ENCODE results near the gene PAM.
"Not testable (repeated sequence)": the region's sequence is repeated elsewhere in the genome, so short reads cannot be mapped to it uniquely, and the experiment has no call there.

The PAM gene

DNA sequence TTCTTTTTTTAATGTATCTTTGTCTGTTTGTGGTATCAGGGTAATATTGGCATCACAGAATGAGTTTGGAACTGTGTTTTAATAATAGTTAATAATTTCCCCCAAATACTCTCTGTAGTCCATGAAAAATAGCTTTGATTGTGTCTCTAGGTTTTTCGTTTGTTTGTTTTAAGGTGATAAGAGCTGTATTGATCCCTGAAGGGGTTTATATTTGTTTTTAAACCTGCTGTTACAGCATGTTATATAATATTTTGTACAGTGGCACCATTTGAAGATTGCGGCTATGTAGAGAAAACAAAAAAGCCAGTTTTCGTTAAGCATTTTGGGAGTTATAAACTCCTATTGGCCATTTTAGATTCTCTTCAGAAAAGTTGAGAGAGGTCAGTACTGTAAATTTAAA, 15.7 kb downstream of the PAM start:
- ATAC-seq (ENCODE audit: low read depth) = no peak

DNA sequence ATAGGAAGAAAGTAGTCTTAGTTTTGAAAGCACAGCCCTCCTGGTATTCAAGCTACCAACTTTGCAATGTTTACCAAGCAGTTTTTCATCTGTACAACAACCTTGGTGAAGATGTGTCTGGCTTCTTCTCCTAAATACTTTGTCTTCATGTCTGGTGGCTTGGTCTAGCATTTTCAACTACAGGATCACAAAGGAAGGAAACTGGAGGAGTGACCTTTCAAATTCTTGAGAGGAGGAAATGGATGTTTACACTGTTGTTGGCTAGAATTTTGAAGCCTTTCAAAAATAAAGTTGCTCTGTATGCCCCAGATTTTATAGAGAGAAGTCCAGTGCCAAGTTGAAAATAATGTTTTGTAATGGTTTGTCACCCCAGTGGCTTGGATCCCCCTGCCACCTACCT, 16.3 kb downstream of the PAM start:
- no peaks in the 10 kb centered on the region for H3K4me1 ChIP-seq (ENCODE audit: insufficient read depth, poor library complexity, severe bottlenecking)
- no peak overlapping the region for H3K4me3 ChIP-seq (ENCODE audit: severe bottlenecking)
- H3K36me3 ChIP-seq (ENCODE audit: low read depth) = no peaks in the 10 kb centered on the region; the same call in 1 of the 2 replicates
- no peaks in the 10 kb centered on the region for H3K9me3 ChIP-seq (ENCODE audit: severe bottlenecking)
- TF ChIP-seq, protein P1, sequence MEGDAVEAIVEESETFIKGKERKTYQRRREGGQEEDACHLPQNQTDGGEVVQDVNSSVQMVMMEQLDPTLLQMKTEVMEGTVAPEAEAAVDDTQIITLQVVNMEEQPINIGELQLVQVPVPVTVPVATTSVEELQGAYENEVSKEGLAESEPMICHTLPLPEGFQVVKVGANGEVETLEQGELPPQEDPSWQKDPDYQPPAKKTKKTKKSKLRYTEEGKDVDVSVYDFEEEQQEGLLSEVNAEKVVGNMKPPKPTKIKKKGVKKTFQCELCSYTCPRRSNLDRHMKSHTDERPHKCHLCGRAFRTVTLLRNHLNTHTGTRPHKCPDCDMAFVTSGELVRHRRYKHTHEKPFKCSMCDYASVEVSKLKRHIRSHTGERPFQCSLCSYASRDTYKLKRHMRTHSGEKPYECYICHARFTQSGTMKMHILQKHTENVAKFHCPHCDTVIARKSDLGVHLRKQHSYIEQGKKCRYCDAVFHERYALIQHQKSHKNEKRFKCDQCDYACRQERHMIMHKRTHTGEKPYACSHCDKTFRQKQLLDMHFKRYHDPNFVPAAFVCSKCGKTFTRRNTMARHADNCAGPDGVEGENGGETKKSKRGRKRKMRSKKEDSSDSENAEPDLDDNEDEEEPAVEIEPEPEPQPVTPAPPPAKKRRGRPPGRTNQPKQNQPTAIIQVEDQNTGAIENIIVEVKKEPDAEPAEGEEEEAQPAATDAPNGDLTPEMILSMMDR (IDR thresholded peaks at IDR 0.05; ENCODE audit: poor library complexity, severe bottlenecking) = no peak
- no peak overlapping the region for H3K27ac ChIP-seq (ENCODE audit: poor library complexity, severe bottlenecking)
- H3K27me3 ChIP-seq (ENCODE audit: insufficient read depth, poor library complexity, severe bottlenecking) = no peaks in the 10 kb centered on the region
- no peak for DNase-seq (ENCODE audit: low spot score)
- ATAC-seq (ENCODE audit: low read depth) = no peak

More for the DNA sequence above, 15.7 kb downstream of the PAM start:
- no peak overlapping the region for H3K27ac ChIP-seq (ENCODE audit: poor library complexity, severe bottlenecking)
- no peaks in the 10 kb centered on the region for H3K9me3 ChIP-seq (ENCODE audit: severe bottlenecking)
- DNase-seq (ENCODE audit: low spot score) = no peak
- H3K4me3 ChIP-seq (ENCODE audit: severe bottlenecking) = no peak overlapping the region
- H3K27me3 ChIP-seq (ENCODE audit: insufficient read depth, poor library complexity, severe bottlenecking) = no peaks in the 10 kb centered on the region
- H3K36me3 ChIP-seq (ENCODE audit: low read depth) = no peaks in the 10 kb centered on the region; the same call in 1 of the 2 replicates
- H3K4me1 ChIP-seq (ENCODE audit: insufficient read depth, poor library complexity, severe bottlenecking) = no peaks in the 10 kb centered on the region
- TF ChIP-seq, protein P1 (IDR thresholded peaks at IDR 0.05; ENCODE audit: poor library complexity, severe bottlenecking) = no peak

DNA sequence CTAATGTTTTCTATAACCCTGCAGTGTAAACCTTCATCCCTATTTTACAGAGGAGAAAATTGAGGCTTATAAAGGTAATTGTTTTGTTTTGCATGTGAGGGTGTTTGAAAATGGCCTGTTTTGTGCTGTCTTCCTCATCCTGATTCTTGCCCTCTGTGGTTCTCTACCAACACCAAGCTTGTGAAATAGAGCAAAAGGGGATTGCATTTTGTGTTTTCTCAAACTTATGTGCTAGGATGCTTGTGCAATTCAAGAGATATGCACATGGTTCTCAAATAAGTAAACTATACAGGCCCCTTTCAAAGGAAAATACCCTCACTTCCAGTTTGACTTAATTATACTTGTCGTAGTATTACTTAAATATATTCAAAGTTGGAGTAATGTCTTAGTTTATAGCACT, 17.2 kb downstream of the PAM start:
- Histone ChIP-seq H3K9me3 (ENCODE audit: severe bottlenecking) (no peaks in the 10 kb centered on the region), H3K27ac (ENCODE audit: poor library complexity, severe bottlenecking) (no peak overlapping the region), H3K4me3 (ENCODE audit: severe bottlenecking) (no peak overlapping the region), H3K36me3 (ENCODE audit: low read depth) (no peaks in the 10 kb centered on the region; the same call in 1 of the 2 replicates), H3K4me1 (ENCODE audit: insufficient read depth, poor library complexity, severe bottlenecking) (no peaks in the 10 kb centered on the region), H3K27me3 (ENCODE audit: insufficient read depth, poor library complexity, severe bottlenecking) (no peaks in the 10 kb centered on the region)
- ATAC-seq (ENCODE audit: low read depth) (no peak), DNase-seq (ENCODE audit: low spot score) (no peak)
- TF ChIP-seq, protein P1 (IDR thresholded peaks at IDR 0.05; ENCODE audit: poor library complexity, severe bottlenecking) = no peak

DNA sequence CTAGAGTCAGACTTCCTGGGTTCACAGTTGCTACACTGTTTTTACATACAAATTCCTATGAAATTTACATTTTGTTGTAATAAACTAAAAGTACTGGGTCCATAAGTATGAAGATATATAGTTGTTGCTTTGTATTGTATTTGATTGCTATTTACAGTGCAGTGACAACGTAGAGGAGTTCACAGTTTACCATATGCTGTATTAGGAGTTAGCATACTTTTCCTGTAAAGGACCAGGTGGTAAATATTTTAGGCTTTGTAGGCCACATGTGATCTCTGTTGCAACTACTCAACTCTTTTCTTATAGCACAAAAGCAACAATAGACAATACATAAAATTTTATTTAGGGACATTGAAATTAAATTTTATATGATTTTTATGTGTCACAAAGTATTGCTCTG, 18.0 kb downstream of the PAM start:
- no peaks in the 10 kb centered on the region; the same call in 1 of the 2 replicates for H3K36me3 ChIP-seq (ENCODE audit: low read depth)
- ATAC-seq (ENCODE audit: low read depth) (no peak), DNase-seq (ENCODE audit: low spot score) (no peak)
- no peak overlapping the region for H3K27ac ChIP-seq (ENCODE audit: poor library complexity, severe bottlenecking)
- peaks cover under 1% of the 10 kb centered on the region for H3K4me1 ChIP-seq (ENCODE audit: insufficient read depth, poor library complexity, severe bottlenecking)
- TF ChIP-seq, protein P1 (IDR thresholded peaks at IDR 0.05; ENCODE audit: poor library complexity, severe bottlenecking) = no peak
- no peaks in the 10 kb centered on the region for H3K27me3 ChIP-seq (ENCODE audit: insufficient read depth, poor library complexity, severe bottlenecking)
- H3K4me3 ChIP-seq (ENCODE audit: severe bottlenecking) = no peak overlapping the region
- no peaks in the 10 kb centered on the region for H3K9me3 ChIP-seq (ENCODE audit: severe bottlenecking)

DNA sequence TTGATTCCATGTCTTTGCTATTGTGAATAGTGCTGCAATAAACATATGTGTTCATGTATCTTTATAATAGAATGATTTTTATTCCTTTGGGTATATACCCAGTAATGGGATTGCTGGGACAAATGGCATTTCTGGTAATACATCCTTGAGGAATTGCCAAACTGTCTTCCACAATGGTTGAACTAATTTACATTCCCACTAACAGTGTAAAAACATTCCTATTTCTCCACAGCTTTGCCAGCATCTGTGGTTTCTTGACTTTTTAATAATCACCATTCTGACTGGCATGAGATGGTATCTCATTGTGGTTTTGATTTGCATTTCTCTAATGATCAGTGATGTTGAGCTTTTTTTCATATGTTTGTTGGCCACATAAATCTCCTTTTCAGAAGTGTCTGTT, 20.7 kb downstream of the PAM start:
- not testable (repeated sequence) for H3K9me3 ChIP-seq (ENCODE audit: severe bottlenecking); H3K27me3 ChIP-seq (ENCODE audit: insufficient read depth, poor library complexity, severe bottlenecking); ATAC-seq (ENCODE audit: low read depth); DNase-seq (ENCODE audit: low spot score); H3K4me3 ChIP-seq (ENCODE audit: severe bottlenecking); H3K27ac ChIP-seq (ENCODE audit: poor library complexity, severe bottlenecking); H3K36me3 ChIP-seq (ENCODE audit: low read depth); H3K4me1 ChIP-seq (ENCODE audit: insufficient read depth, poor library complexity, severe bottlenecking)
